Epithelial cell of proximal tubule (primary cell): Measurements from ENCODE around the gene TNFRSF25. TPM values are rescaled to one million over a fixed set of nuclear protein-coding genes. Genes with fewer than 3 reads are reported as not detected.
A peak's percentile ranks its signal among the peaks of the same experiment; 100 is the strongest.

Experiments used
- DNase-seq: peaks from one replicate; pipeline ENCODE4 v3.0.0-alpha.2; 2011; ENCODE audit warnings: low read depth
- H3K4me3 ChIP-seq: 2 replicates; pipeline ENCODE4 v1.5.1; 2011; ENCODE audit warnings: low read depth, mild to moderate bottlenecking, low read length
- CTCF ChIP-seq: conservative IDR thresholded peaks from 2 replicates; pipeline ENCODE4 v1.5.1; 2012; ENCODE audit warnings: low read depth, mild to moderate bottlenecking, low read length
- total RNA-seq: library from RNA; depleted of rRNA; stranded (reverse); fragments of >200 nt; gene quantifications from 2 replicates; pipeline ENCODE4 v1.2.3, GENCODE V29; 2015

Gene TNFRSF25
- total RNA-seq, 1 donor from 2014 or later = 30.4 TPM

- peak; percentile 11 for TF ChIP-seq CTCF
- DNase-seq = no peak
- no peak overlapping the region for H3K4me3 ChIP-seq
Observed at GRCh38 chr1:6501279-6501813, 35.4 kb upstream of the TNFRSF25 start.

- no peak overlapping the region for H3K4me3 ChIP-seq
- TF ChIP-seq CTCF = no peak
- no peak for DNase-seq
Observed at GRCh38 chr1:6500544-6501278, 34.7 kb upstream of the TNFRSF25 start.

- DNase-seq = no peak
- TF ChIP-seq CTCF = no peak
- H3K4me3 ChIP-seq = no peak overlapping the region
Observed at GRCh38 chr1:6499296-6499695, 33.3 kb upstream of the TNFRSF25 start.

- no peak for DNase-seq
- H3K4me3 ChIP-seq = no peak overlapping the region
- no peak for TF ChIP-seq CTCF
Observed at GRCh38 chr1:6498576-6499111, 32.7 kb upstream of the TNFRSF25 start.

GRCh38 chr1:6497867-6498575 is 32.0 kb upstream of the TNFRSF25 start:
- H3K4me3 ChIP-seq = peak overlapping the region; percentile 73
- DNase-seq = no peak
- TF ChIP-seq CTCF = no peak

- peak overlapping the region; percentile 73 for H3K4me3 ChIP-seq
- DNase-seq = no peak
- no peak for TF ChIP-seq CTCF
Observed at GRCh38 chr1:6497215-6497866, 31.4 kb upstream of the TNFRSF25 start.
